ENCODE measurements around the gene ARSJ.

Gene ARSJ

DNA sequence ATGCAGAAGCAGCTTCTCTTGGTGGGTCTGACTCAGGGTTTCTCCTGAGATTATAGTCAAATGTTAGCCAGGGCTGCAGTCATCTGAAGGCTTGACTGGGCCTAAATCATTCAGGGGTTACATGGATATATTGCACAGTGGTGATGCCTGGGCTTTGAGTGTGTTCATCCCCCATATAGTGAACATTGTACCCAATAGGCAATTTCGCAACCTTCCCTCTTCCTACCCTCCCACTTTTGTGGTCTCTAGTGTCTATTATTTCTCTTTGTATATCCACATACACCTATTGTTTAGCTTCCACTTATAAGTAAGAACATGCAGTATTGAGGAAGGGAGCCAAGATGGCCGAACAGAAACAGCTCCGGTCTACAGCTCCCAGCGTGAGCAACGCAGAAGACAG is 127.6 kb downstream of the ARSJ start:
- no peak overlapping the region for H3K27ac ChIP-seq
- DNase-seq (ENCODE audit: low spot score): no peak
- ChIA-PET POLR2A (ENCODE audit: low non-redundant PET) (no interaction called here), CTCF (no interaction called here)
- TF ChIP-seq, protein P1, sequence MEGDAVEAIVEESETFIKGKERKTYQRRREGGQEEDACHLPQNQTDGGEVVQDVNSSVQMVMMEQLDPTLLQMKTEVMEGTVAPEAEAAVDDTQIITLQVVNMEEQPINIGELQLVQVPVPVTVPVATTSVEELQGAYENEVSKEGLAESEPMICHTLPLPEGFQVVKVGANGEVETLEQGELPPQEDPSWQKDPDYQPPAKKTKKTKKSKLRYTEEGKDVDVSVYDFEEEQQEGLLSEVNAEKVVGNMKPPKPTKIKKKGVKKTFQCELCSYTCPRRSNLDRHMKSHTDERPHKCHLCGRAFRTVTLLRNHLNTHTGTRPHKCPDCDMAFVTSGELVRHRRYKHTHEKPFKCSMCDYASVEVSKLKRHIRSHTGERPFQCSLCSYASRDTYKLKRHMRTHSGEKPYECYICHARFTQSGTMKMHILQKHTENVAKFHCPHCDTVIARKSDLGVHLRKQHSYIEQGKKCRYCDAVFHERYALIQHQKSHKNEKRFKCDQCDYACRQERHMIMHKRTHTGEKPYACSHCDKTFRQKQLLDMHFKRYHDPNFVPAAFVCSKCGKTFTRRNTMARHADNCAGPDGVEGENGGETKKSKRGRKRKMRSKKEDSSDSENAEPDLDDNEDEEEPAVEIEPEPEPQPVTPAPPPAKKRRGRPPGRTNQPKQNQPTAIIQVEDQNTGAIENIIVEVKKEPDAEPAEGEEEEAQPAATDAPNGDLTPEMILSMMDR (conservative IDR thresholded peaks at IDR 0.05; ENCODE audit: low read depth): no peak
